Measurements from ENCODE around the gene LHX3. TPM values are rescaled to one million over a fixed set of nuclear protein-coding genes. Genes with fewer than 3 reads are reported as not detected.

LHX3 gene
- total and polyA plus RNA-seq, 4 donors = not detected

GRCh38 chr9:136179101-136179616, 25.8 kb downstream of the LHX3 start:
- peaks cover 0 to 11% (median 0%) of the 10 kb centered on the region in 5 donors for H3K4me1 ChIP-seq (ENCODE audit: control insufficient read depth in 5 of 5, insufficient read depth in 5 of 5, low read length in 5 of 5)
- WGBS, 2 donors = 53 to 67% methylated on average over 12 of the region's 12 CpGs
- no peak for ATAC-seq (ENCODE audit: insufficient read depth, low FRiP score)
- H3K4me3 ChIP-seq = no peak overlapping the region
- H3K9me3 ChIP-seq (ENCODE audit: control insufficient read depth in 4 of 4, insufficient read depth in 3 of 4, low read length in 3 of 4) = peaks cover 0 to 4% (median 0%) of the 10 kb centered on the region in 4 donors
- H3K27ac ChIP-seq (ENCODE audit: low read depth in 1 of 2, low read length in 1 of 2) = no peak overlapping the region
- no peak for DNase-seq
- TF ChIP-seq CTCF (IDR thresholded peaks at IDR 0.05; ENCODE audit: control extremely low read depth, extremely low read depth) = no peak
- H3K27me3 ChIP-seq (ENCODE audit: control insufficient read depth in 3 of 3, insufficient read depth in 3 of 3, low read length in 2 of 3) = peaks cover 0 to 6% (median 0%) of the 10 kb centered on the region in 3 donors
- no peaks in the 10 kb centered on the region for H3K36me3 ChIP-seq (ENCODE audit: control insufficient read depth in 4 of 4, insufficient read depth in 4 of 4, low read length in 4 of 4)
- no peak overlapping the region for H3K9ac ChIP-seq (ENCODE audit: insufficient read depth in 1 of 2, low read length in 2 of 2)

GRCh38 chr9:136178773-136179075, 26.2 kb downstream of the LHX3 start:
- H3K36me3 ChIP-seq (ENCODE audit: control insufficient read depth in 4 of 4, insufficient read depth in 4 of 4, low read length in 4 of 4) = no peaks in the 10 kb centered on the region
- ATAC-seq (ENCODE audit: insufficient read depth, low FRiP score) = no peak
- no peak for TF ChIP-seq CTCF (IDR thresholded peaks at IDR 0.05; ENCODE audit: control extremely low read depth, extremely low read depth)
- H3K4me3 ChIP-seq = no peak overlapping the region
- peaks cover 0 to 4% (median 0%) of the 10 kb centered on the region in 4 donors for H3K9me3 ChIP-seq (ENCODE audit: control insufficient read depth in 4 of 4, insufficient read depth in 3 of 4, low read length in 3 of 4)
- WGBS, 2 donors = 43 to 69% methylated on average over 8 of the region's 8 CpGs
- H3K4me1 ChIP-seq (ENCODE audit: control insufficient read depth in 5 of 5, insufficient read depth in 5 of 5, low read length in 5 of 5) = peaks cover 0 to 11% (median 0%) of the 10 kb centered on the region in 5 donors
- H3K9ac ChIP-seq (ENCODE audit: insufficient read depth in 1 of 2, low read length in 2 of 2) = no peak overlapping the region
- H3K27me3 ChIP-seq (ENCODE audit: control insufficient read depth in 3 of 3, insufficient read depth in 3 of 3, low read length in 2 of 3) = peaks cover 0 to 6% (median 0%) of the 10 kb centered on the region in 3 donors
- H3K27ac ChIP-seq (ENCODE audit: low read depth in 1 of 2, low read length in 1 of 2) = no peak overlapping the region
- no peak for DNase-seq

GRCh38 chr9:136178061-136178772, 26.7 kb downstream of the LHX3 start:
- peaks cover 0 to 11% (median 0%) of the 10 kb centered on the region in 5 donors for H3K4me1 ChIP-seq (ENCODE audit: control insufficient read depth in 5 of 5, insufficient read depth in 5 of 5, low read length in 5 of 5)
- H3K27ac ChIP-seq (ENCODE audit: low read depth in 1 of 2, low read length in 1 of 2) = no peak overlapping the region
- H3K9me3 ChIP-seq (ENCODE audit: control insufficient read depth in 4 of 4, insufficient read depth in 3 of 4, low read length in 3 of 4) = peaks cover 0 to 4% (median 0%) of the 10 kb centered on the region in 4 donors
- no peak overlapping the region for H3K9ac ChIP-seq (ENCODE audit: insufficient read depth in 1 of 2, low read length in 2 of 2)
- peaks cover 0 to 6% (median 0%) of the 10 kb centered on the region in 3 donors for H3K27me3 ChIP-seq (ENCODE audit: control insufficient read depth in 3 of 3, insufficient read depth in 3 of 3, low read length in 2 of 3)
- 82 to 94% methylated on average over 20 to 21 of the region's 21 CpGs for WGBS, 2 donors
- DNase-seq (no peak), ATAC-seq (ENCODE audit: insufficient read depth, low FRiP score) (no peak)
- no peak overlapping the region for H3K4me3 ChIP-seq
- TF ChIP-seq CTCF (IDR thresholded peaks at IDR 0.05; ENCODE audit: control extremely low read depth, extremely low read depth) = no peak
- no peaks in the 10 kb centered on the region for H3K36me3 ChIP-seq (ENCODE audit: control insufficient read depth in 4 of 4, insufficient read depth in 4 of 4, low read length in 4 of 4)
